Skeletal muscle tissue (tissue), 4 donors: ENCODE results near the gene PIBF1. TPM values are rescaled to one million over a fixed set of nuclear protein-coding genes. Genes with fewer than 3 reads are reported as not detected.

Experiments used
- H3K27ac ChIP-seq: one replicate; pipeline ENCODE4 v1.7.0; 2013; ENCODE audit warnings: mild to moderate bottlenecking, low read depth, low read length, inconsistent platforms
- H3K27me3 ChIP-seq, 3 donors: one replicate each; pipeline ENCODE4 v1.7.0; 2013; ENCODE audit warnings: low read length in 3 of 3; ENCODE audit not compliant: control insufficient read depth in 3 of 3, insufficient read depth in 3 of 3
- H3K36me3 ChIP-seq, 3 donors: one replicate each; pipeline ENCODE4 v1.7.0; 2013; ENCODE audit warnings: low read length in 3 of 3; ENCODE audit not compliant: control insufficient read depth in 3 of 3, insufficient read depth in 3 of 3
- H3K4me1 ChIP-seq, 3 donors: one replicate each; pipeline ENCODE4 v1.7.0; 2013; ENCODE audit warnings: low read length in 3 of 3, mild to moderate bottlenecking in 3 of 3; ENCODE audit not compliant: control insufficient read depth in 3 of 3, insufficient read depth in 3 of 3
- H3K4me3 ChIP-seq, 3 donors: one replicate each; pipeline ENCODE4 v1.7.0; 2013; ENCODE audit warnings: low read length in 3 of 3
- H3K9ac ChIP-seq, 3 donors: one replicate each; pipeline ENCODE4 v1.7.0; 2013; ENCODE audit warnings: low read length in 3 of 3, mild to moderate bottlenecking in 3 of 3, moderate library complexity in 2 of 3, low read depth in 1 of 3
- H3K9me3 ChIP-seq, 3 donors: one replicate each; pipeline ENCODE4 v1.7.0; 2013; ENCODE audit warnings: low read length in 3 of 3; ENCODE audit not compliant: control insufficient read depth in 3 of 3
- total RNA-seq: library from RNA; depleted of rRNA; stranded (reverse); fragments of >200 nt; gene quantifications from one replicate; pipeline ENCODE4 v1.2.3, GENCODE V29; 2014
- donor health status: Osteomylitis.

Gene PIBF1
- total RNA-seq, 1 donor from 2014 or later, result 13.0 TPM

GRCh38 chr13:72953391-72953965, 171.5 kb downstream of the PIBF1 start:
- no peaks in the 10 kb centered on the region for H3K27me3 ChIP-seq
- H3K4me1 ChIP-seq, result no peaks in the 10 kb centered on the region
- no peaks in the 10 kb centered on the region for H3K9me3 ChIP-seq

GRCh38 chr13:72959643-72960042, 177.7 kb downstream of the PIBF1 start:
- no peaks in the 10 kb centered on the region for H3K4me1 ChIP-seq
- no peaks in the 10 kb centered on the region for H3K36me3 ChIP-seq
- no peaks in the 10 kb centered on the region for H3K27me3 ChIP-seq
- H3K4me3 ChIP-seq, result no peak overlapping the region
- H3K9me3 ChIP-seq, result no peaks in the 10 kb centered on the region
- no peak overlapping the region for H3K27ac ChIP-seq
- H3K9ac ChIP-seq, result no peak overlapping the region

More at GRCh38 chr13:72953391-72953965, 171.5 kb downstream of the PIBF1 start:
- Histone ChIP-seq H3K27ac (no peak overlapping the region), H3K4me3 (no peak overlapping the region), H3K36me3 (no peaks in the 10 kb centered on the region), H3K9ac (no peak overlapping the region)

- no peaks in the 10 kb centered on the region for H3K4me1 ChIP-seq
- no peaks in the 10 kb centered on the region for H3K27me3 ChIP-seq
- H3K36me3 ChIP-seq, result no peaks in the 10 kb centered on the region
- no peak overlapping the region for H3K27ac ChIP-seq
- no peak overlapping the region for H3K4me3 ChIP-seq
- no peaks in the 10 kb centered on the region for H3K9me3 ChIP-seq
- no peak overlapping the region for H3K9ac ChIP-seq
Measured at GRCh38 chr13:72960114-72960513, 178.2 kb downstream of the PIBF1 start.

- H3K27ac ChIP-seq, result no peak overlapping the region
- H3K9me3 ChIP-seq, result no peaks in the 10 kb centered on the region
- H3K4me3 ChIP-seq, result no peak overlapping the region
Measured at GRCh38 chr13:72960541-72960940, 178.6 kb downstream of the PIBF1 start.

GRCh38 chr13:72963762-72964161, 181.8 kb downstream of the PIBF1 start:
- no peaks in the 10 kb centered on the region for H3K4me1 ChIP-seq
- H3K9ac ChIP-seq, result no peak overlapping the region
- H3K4me3 ChIP-seq, result no peak overlapping the region
- no peak overlapping the region for H3K27ac ChIP-seq
- H3K9me3 ChIP-seq, result no peaks in the 10 kb centered on the region
- peaks cover 0 to 3% (median 1%) of the 10 kb centered on the region in 3 donors for H3K36me3 ChIP-seq
- no peaks in the 10 kb centered on the region for H3K27me3 ChIP-seq

More at GRCh38 chr13:72960541-72960940, 178.6 kb downstream of the PIBF1 start:
- H3K9ac ChIP-seq, result no peak overlapping the region
- H3K27me3 ChIP-seq, result no peaks in the 10 kb centered on the region
- peaks cover 0 to 3% (median 0%) of the 10 kb centered on the region in 3 donors for H3K36me3 ChIP-seq
- H3K4me1 ChIP-seq, result no peaks in the 10 kb centered on the region

- no peak overlapping the region for H3K9ac ChIP-seq
- no peaks in the 10 kb centered on the region for H3K9me3 ChIP-seq
- H3K36me3 ChIP-seq, result peaks cover 0 to 5% (median 1%) of the 10 kb centered on the region in 3 donors
- no peaks in the 10 kb centered on the region for H3K27me3 ChIP-seq
- no peak overlapping the region for H3K27ac ChIP-seq
- H3K4me1 ChIP-seq, result no peaks in the 10 kb centered on the region
- no peak overlapping the region for H3K4me3 ChIP-seq
Measured at GRCh38 chr13:72970301-72970880, 188.5 kb downstream of the PIBF1 start.

- Histone ChIP-seq H3K4me3 (no peak overlapping the region), H3K4me1 (no peaks in the 10 kb centered on the region), H3K9me3 (no peaks in the 10 kb centered on the region), H3K9ac (no peak overlapping the region), H3K27ac (no peak overlapping the region), H3K27me3 (no peaks in the 10 kb centered on the region), H3K36me3 (peaks cover 0 to 9% (median 1%) of the 10 kb centered on the region in 3 donors)
Measured at GRCh38 chr13:72970956-72971355, 189.0 kb downstream of the PIBF1 start.

GRCh38 chr13:72973234-72973633, 191.3 kb downstream of the PIBF1 start:
- Histone ChIP-seq H3K4me3 (no peak overlapping the region), H3K27me3 (no peaks in the 10 kb centered on the region), H3K9me3 (no peaks in the 10 kb centered on the region), H3K4me1 (no peaks in the 10 kb centered on the region), H3K27ac (no peak overlapping the region), H3K36me3 (peaks cover 0 to 11% (median under 1%) of the 10 kb centered on the region in 3 donors), H3K9ac (no peak overlapping the region)

- H3K4me3 ChIP-seq, result no peak overlapping the region
- H3K36me3 ChIP-seq, result no peaks in the 10 kb centered on the region
- no peaks in the 10 kb centered on the region for H3K27me3 ChIP-seq
- H3K27ac ChIP-seq, result no peak overlapping the region
- no peaks in the 10 kb centered on the region for H3K4me1 ChIP-seq
- H3K9me3 ChIP-seq, result no peaks in the 10 kb centered on the region
- H3K9ac ChIP-seq, result no peak overlapping the region
Measured at GRCh38 chr13:72983085-72983768, 201.3 kb downstream of the PIBF1 start.

- Histone ChIP-seq H3K4me1 (no peaks in the 10 kb centered on the region), H3K9ac (no peak overlapping the region), H3K27ac (no peak overlapping the region), H3K9me3 (no peaks in the 10 kb centered on the region), H3K4me3 (no peak overlapping the region), H3K36me3 (no peaks in the 10 kb centered on the region), H3K27me3 (no peaks in the 10 kb centered on the region)
Measured at GRCh38 chr13:72985610-72986009, 203.7 kb downstream of the PIBF1 start.
